ENCODE measurements around the gene APOA4. TPM values are rescaled to one million over a fixed set of nuclear protein-coding genes. Genes with fewer than 3 reads are reported as not detected.

Gene APOA4
- total RNA-seq: not detected in 2 replicates

GRCh38 chr11:116823031-116823843 lies at the start of gene APOA4:
Gene APOA4, minus strand, starts transcription at chr11:116823304. Its CDS starts 113 bp downstream, at chr11:116823191.

GRCh38 chr11:116837231-116838091 lies 14.4 kb upstream of the APOA4 start, which contains the start of gene APOA1:
Gene APOA1, minus strand, starts transcription at chr11:116837622. Its CDS starts 235 bp downstream, at chr11:116837387.

GRCh38 chr11:116829525-116830183 lies 6.5 kb upstream of the APOA4 start, which contains the start of gene APOC3:
Gene APOC3, plus strand, starts transcription at chr11:116829907. Its CDS starts 676 bp downstream, at chr11:116830583.

DNA sequence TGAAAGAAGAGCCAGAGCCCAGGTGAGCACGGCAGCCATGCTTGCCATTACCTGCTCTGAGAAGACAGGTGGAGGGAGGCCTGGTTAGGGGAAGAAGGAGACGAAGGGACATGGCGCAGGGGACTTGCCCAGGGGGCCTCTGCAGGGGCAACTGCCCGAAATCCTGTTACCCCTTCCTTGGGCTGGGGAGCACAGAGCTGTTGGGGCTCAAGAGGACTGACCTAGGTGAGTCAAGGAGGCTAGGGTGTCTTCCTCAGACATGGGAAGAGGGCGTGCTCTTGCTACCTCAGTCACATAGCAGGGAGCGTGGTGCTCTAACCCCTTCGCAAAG lies 31.3 kb downstream of the APOA4 start, which contains the start of gene APOA5:
APOA5 (minus strand) TSS at position 67 of the 331 bp plus-strand sequence; CDS start at position 48, 19 bp downstream.

GRCh38 chr11:116787786-116788486 lies 35.2 kb downstream of the APOA4 start, which contains the start of gene ZPR1:
Gene ZPR1, minus strand, starts transcription at chr11:116788023. Its CDS starts 33 bp downstream, at chr11:116787990.

DNA sequence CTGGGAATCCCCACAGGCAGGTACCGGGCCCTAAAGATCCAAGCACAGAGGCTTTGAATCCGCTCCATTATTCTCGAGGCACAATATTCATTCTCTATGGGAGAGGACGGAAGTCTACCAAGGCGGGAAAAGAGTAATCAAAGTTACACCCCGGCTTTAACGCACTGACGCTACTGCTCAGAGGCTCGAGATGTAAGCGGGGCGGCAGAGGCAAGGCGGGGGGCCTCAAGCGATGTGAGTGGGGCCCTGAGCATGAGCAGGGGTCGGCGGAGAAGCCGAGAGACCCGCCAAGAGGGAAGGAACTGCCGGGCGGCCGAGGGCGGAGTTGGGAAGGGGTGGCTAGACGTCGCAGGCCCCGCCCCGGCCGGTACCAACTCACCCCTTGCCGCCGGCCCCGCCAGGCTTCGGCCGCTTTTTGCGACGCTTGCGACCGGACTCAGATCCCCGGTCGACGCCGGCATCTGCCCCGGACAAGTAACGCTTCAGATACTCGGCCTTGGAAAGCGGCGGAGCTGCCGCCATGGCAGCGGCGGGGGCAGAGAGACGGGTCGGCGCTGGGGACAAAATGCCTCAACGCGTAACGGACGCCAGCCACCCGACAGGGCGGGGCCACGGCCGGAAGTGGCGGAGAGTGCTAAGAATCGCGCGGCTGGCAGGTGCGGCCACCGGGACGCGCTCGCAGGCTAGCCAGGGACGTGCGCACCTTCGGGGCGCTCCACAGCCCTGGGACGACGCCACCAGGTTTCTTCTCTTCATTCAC lies 50.5 kb downstream of the APOA4 start, which contains the start of gene BUD13:
BUD13 (minus strand) TSS at position 545 of the 760 bp plus-strand sequence; CDS start at position 522, 23 bp downstream.

Other genes starting within 250 kb of the APOA4 start
- gene BUD13, start 50.3 kb downstream of the APOA4 start, total RNA-seq: 7.1 and 13.2 TPM in 2 replicates
- gene ZPR1, start 35.3 kb downstream of the APOA4 start, total RNA-seq: 20.0 and 27.4 TPM in 2 replicates
- gene APOA5, start 31.4 kb downstream of the APOA4 start, total RNA-seq: not detected in 2 replicates
- not detected in 2 replicates for gene APOC3, start 6.6 kb upstream of the APOA4 start, total RNA-seq
- 0.25 TPM in 1 of 2 replicates, not detected in the other for gene APOA1, start 14.3 kb upstream of the APOA4 start, total RNA-seq